Gastroesophageal sphincter (tissue), 4 donors: ENCODE measurements around the gene SEMA5B. TPM values are rescaled to one million over a fixed set of nuclear protein-coding genes. Genes with fewer than 3 reads are reported as not detected.

Source experiments
- ATAC-seq: fragments of 150-250 bp; one replicate; pipeline ENCODE4 v1.9.1; 2016; ENCODE audit warnings: mild to moderate bottlenecking, moderate library complexity
- H3K27ac ChIP-seq, 4 donors: fragments of 200-600 bp; sonication (generic) in 3 of 4; 1 replicate in 3 of 4; 2 replicates in 1 of 4; pipeline ENCODE4 v1.5.1; 2016 to 2019
- H3K27me3 ChIP-seq: fragments of 200-600 bp; sonication (generic); one replicate; pipeline ENCODE4 v1.5.1; 2019
- H3K36me3 ChIP-seq, 2 donors: fragments of 200-600 bp; sonication (generic); one replicate each; pipeline ENCODE4 v1.5.1; 2019; ENCODE audit warnings: control low read depth in 1 of 2
- H3K4me1 ChIP-seq, 3 donors: fragments of 200-600 bp; sonication (generic); 1 replicate in 2 of 3; 2 replicates in 1 of 3; pipeline ENCODE4 v1.5.1; 2016 to 2019; ENCODE audit warnings: control low read depth in 2 of 3
- H3K4me3 ChIP-seq, 2 donors: fragments of 200-600 bp; sonication (generic); one replicate each; pipeline ENCODE4 v1.5.1; 2019; ENCODE audit warnings: mild to moderate bottlenecking in 1 of 2, moderate library complexity in 1 of 2
- H3K9me3 ChIP-seq, 3 donors: fragments of 200-600 bp; sonication (generic); one replicate each; pipeline ENCODE4 v1.5.1; 2017 to 2019; ENCODE audit warnings: control low read depth in 2 of 3
- CTCF ChIP-seq, 4 experiments: fragments of 200-600 bp in 2 of 4; fragments of 450-650 bp in 2 of 4; sonication (generic) in 1 of 4; IDR thresholded peaks; one replicate each; pipeline ENCODE4 v1.5.1; 2017 to 2019; ENCODE audit warnings: antibody characterized with exemption in 4 of 4, mild to moderate bottlenecking in 2 of 4, moderate library complexity in 2 of 4
- EP300 ChIP-seq: sonication (generic); formaldehyde crosslinking; IDR thresholded peaks from one replicate; pipeline ENCODE4 v1.6.1; 2017; ENCODE audit warnings: antibody characterized with exemption, mild to moderate bottlenecking
- POLR2A ChIP-seq, 2 donors: fragments of 450-650 bp; IDR thresholded peaks; one replicate each; pipeline ENCODE4 v1.6.1; 2017; ENCODE audit warnings: antibody characterized with exemption in 2 of 2, mild to moderate bottlenecking in 2 of 2, moderate library complexity in 1 of 2
- POLR2AphosphoS5 ChIP-seq: sonication (generic); formaldehyde crosslinking; IDR thresholded peaks from one replicate; pipeline ENCODE4 v1.6.1; 2017; ENCODE audit warnings: antibody characterized with exemption
- WGBS, 2 donors: methylation state at CpG; one replicate each; pipeline ENCODE4 v1.1.5; 2018; ENCODE audit warnings: low coverage in 1 of 2; 5-methylcytosine and 5-hydroxymethylcytosine counted together
- total RNA-seq, 4 donors: library from RNA; depleted of rRNA; stranded (reverse); fragments of >200 nt; gene quantifications; one replicate each; pipeline ENCODE4 v1.1.0, GENCODE V29; 2016

SEMA5B gene
- total RNA-seq, 4 donors from 2014 or later, result 0.31 to 0.69 (median 0.32) TPM; not detected in 1

- H3K9me3 ChIP-seq, result no peaks in the 10 kb centered on the region
- no peaks in the 10 kb centered on the region for H3K4me1 ChIP-seq
- no peak for TF ChIP-seq POLR2A (IDR thresholded peaks at IDR 0.05)
- no peak for TF ChIP-seq POLR2AphosphoS5
- no peak for TF ChIP-seq EP300
- TF ChIP-seq CTCF (IDR thresholded peaks at IDR 0.05), result no peak
- H3K4me3 ChIP-seq, result no peak overlapping the region
- peaks cover 38% of the 10 kb centered on the region for H3K27me3 ChIP-seq
- H3K36me3 ChIP-seq, result no peaks in the 10 kb centered on the region
- ATAC-seq, result no peak
- 20 to 60% methylated on average over 1 of the region's 33 CpGs for WGBS, 2 donors
- H3K27ac ChIP-seq, result no peak overlapping the region
These were observed 113.9 kb downstream of the SEMA5B start for GRCh38 chr3:122913539-122914100.

- H3K4me1 ChIP-seq, result no peaks in the 10 kb centered on the region
- no peak overlapping the region for H3K27ac ChIP-seq
- H3K36me3 ChIP-seq, result no peaks in the 10 kb centered on the region
- H3K4me3 ChIP-seq, result no peak overlapping the region
- peaks cover 38% of the 10 kb centered on the region for H3K27me3 ChIP-seq
- 73% methylated on average over 6 of the region's 76 CpGs; no CpG with 5 or more reads in 1 of the 2 donors for WGBS, 2 donors
- no peaks in the 10 kb centered on the region for H3K9me3 ChIP-seq
- ATAC-seq, result no peak
- TF ChIP-seq POLR2AphosphoS5 (no peak), CTCF (IDR thresholded peaks at IDR 0.05) (no peak), EP300 (no peak), POLR2A (IDR thresholded peaks at IDR 0.05) (no peak)
These were observed 114.6 kb downstream of the SEMA5B start for GRCh38 chr3:122912772-122913538.

- no peak overlapping the region for H3K4me3 ChIP-seq
- no peak for TF ChIP-seq EP300
- TF ChIP-seq POLR2AphosphoS5, result no peak
- TF ChIP-seq CTCF (IDR thresholded peaks at IDR 0.05), result no peak
- no peak for TF ChIP-seq POLR2A (IDR thresholded peaks at IDR 0.05)
- WGBS, 2 donors, result no CpG with 5 or more reads among the region's 16 CpGs
- H3K27ac ChIP-seq, result no peak overlapping the region
- no peaks in the 10 kb centered on the region for H3K4me1 ChIP-seq
- H3K9me3 ChIP-seq, result no peaks in the 10 kb centered on the region
- ATAC-seq, result no peak
- H3K27me3 ChIP-seq, result peaks cover 38% of the 10 kb centered on the region
- H3K36me3 ChIP-seq, result no peaks in the 10 kb centered on the region
These were observed 115.7 kb downstream of the SEMA5B start for GRCh38 chr3:122911901-122912300.

- no peak for TF ChIP-seq CTCF (IDR thresholded peaks at IDR 0.05)
- no peak for TF ChIP-seq POLR2A (IDR thresholded peaks at IDR 0.05)
- TF ChIP-seq EP300, result no peak
- TF ChIP-seq POLR2AphosphoS5, result no peak
- no peak overlapping the region for H3K27ac ChIP-seq
- no peak for ATAC-seq
- H3K27me3 ChIP-seq, result peaks cover 32% of the 10 kb centered on the region
- no peaks in the 10 kb centered on the region for H3K36me3 ChIP-seq
- no peak overlapping the region for H3K4me3 ChIP-seq
- no peaks in the 10 kb centered on the region for H3K9me3 ChIP-seq
- WGBS, 2 donors, result 89 to 96% methylated on average over 3 of the region's 3 CpGs
- H3K4me1 ChIP-seq, result no peaks in the 10 kb centered on the region
These were observed 119.3 kb downstream of the SEMA5B start for GRCh38 chr3:122908251-122908650.

- ATAC-seq, result no peak
- H3K4me3 ChIP-seq, result no peak overlapping the region
- H3K27ac ChIP-seq, result no peak overlapping the region
- WGBS, 2 donors, result 73 to 80% methylated on average over 1 to 2 of the region's 4 CpGs
- peaks cover 25% of the 10 kb centered on the region for H3K27me3 ChIP-seq
- no peak for TF ChIP-seq EP300
- no peak for TF ChIP-seq POLR2AphosphoS5
- TF ChIP-seq POLR2A (IDR thresholded peaks at IDR 0.05), result no peak
- TF ChIP-seq CTCF (IDR thresholded peaks at IDR 0.05), result no peak
- no peaks in the 10 kb centered on the region for H3K9me3 ChIP-seq
- H3K4me1 ChIP-seq, result no peaks in the 10 kb centered on the region
- H3K36me3 ChIP-seq, result no peaks in the 10 kb centered on the region
These were observed 120.1 kb downstream of the SEMA5B start for GRCh38 chr3:122907471-122907870.
